Peyer's patch (tissue), 4 donors: ENCODE measurements around the gene PAIP2.

Source experiments
- CTCF ChIP-seq, 6 experiments: fragments of 450-650 bp in 4 of 6; fragments of 200-600 bp in 2 of 6; sonication (generic) in 1 of 6; IDR thresholded peaks; one replicate each; pipeline ENCODE4 v1.5.1; 2017 to 2019; ENCODE audit warnings: antibody characterized with exemption in 6 of 6, mild to moderate bottlenecking in 3 of 6, moderate library complexity in 1 of 6
- POLR2A ChIP-seq, 2 donors: fragments of 450-650 bp; IDR thresholded peaks; one replicate each; pipeline ENCODE4 v1.5.1; 2017; ENCODE audit warnings: antibody characterized with exemption in 2 of 2, mild to moderate bottlenecking in 2 of 2, moderate library complexity in 2 of 2

GRCh38 chr5:139304391-139305324 is 37.0 kb upstream of the PAIP2 start:
- TF ChIP-seq CTCF (IDR thresholded peaks at IDR 0.05) (no peak), POLR2A (IDR thresholded peaks at IDR 0.05) (no peak)
